A549 (cell line): Measurements from ENCODE around the gene OR56A5. TPM values are rescaled to one million over a fixed set of nuclear protein-coding genes. Genes with fewer than 3 reads are reported as not detected.
A peak's percentile ranks its signal among the peaks of the same experiment; 100 is the strongest.

Source experiments
- ATAC-seq, 2 experiments: fragments of 200-7000 bp in 1 of 2; fragments of >200 bp in 1 of 2; cut with Nextera tagmentation in 1 of 2; cut with Tn5 transposase in 1 of 2; 3 replicates each; pipeline versions ENCODE4 v1.8.0 to v1.9.1; 2018 to 2020; ENCODE audit warnings: mild to moderate bottlenecking in 1 of 2, moderate library complexity in 1 of 2
- CTCF ChIA-PET: fragments of 300-600 bp; sonication (Branson Sonifier 250); formaldehyde crosslinking; extraction: SDS; loops from one replicate; lab custom pipeline; 2021; ENCODE audit warnings: antibody characterized with exemption, inconsistent platforms; lab: Yijun Ruan, JAX
- POLR2A ChIA-PET: fragments of 350-600 bp; formaldehyde crosslinking; extraction: SDS; loops from one replicate; lab custom pipeline; 2021; ENCODE audit warnings: antibody characterized with exemption, inconsistent platforms; lab: Yijun Ruan, JAX
- DNase-seq, 2 experiments: peaks; one replicate each; pipeline versions ENCODE4 v3.0.0 to v3.0.0-alpha.2; 2011 to 2016; ENCODE audit warnings: low read depth in 1 of 2, low spot score in 1 of 2
- FAIRE-seq: peaks from 2 replicates; lab custom pipeline; 2011; peaks lifted over from hg19 to GRCh38; lab: Jason Lieb, UNC
- H3K27ac ChIP-seq, 2 experiments: fragments of >200 bp; sonication (Bioruptor Twin); formaldehyde crosslinking; 3 replicates each; pipeline ENCODE4 v1.5.1; 2016 to 2017
- H3K4me1 ChIP-seq: fragments of >200 bp; sonication (Bioruptor Twin); formaldehyde crosslinking; 3 replicates; pipeline ENCODE4 v1.6.1; 2016
- H3K4me2 ChIP-seq: fragments of >200 bp; sonication (Bioruptor Twin); formaldehyde crosslinking; 3 replicates; pipeline ENCODE4 v1.6.1; 2016
- H3K4me3 ChIP-seq: fragments of >200 bp; sonication (Bioruptor Twin); formaldehyde crosslinking; 3 replicates; pipeline ENCODE4 v1.5.1; 2016
- H3K9me3 ChIP-seq: fragments of >200 bp; sonication (Bioruptor Twin); formaldehyde crosslinking; 3 replicates; pipeline ENCODE4 v1.6.1; 2016
- CBX2 ChIP-seq: fragments of 200-600 bp; sonication (generic); IDR thresholded peaks from 2 replicates; pipeline ENCODE4 v1.6.1; 2016; ENCODE audit warnings: low read depth, mild to moderate bottlenecking, borderline replicate concordance
- EHF ChIP-seq: fragments of 250-450 bp; sonication (Bioruptor Pico); IDR thresholded peaks from 2 replicates; pipeline ENCODE4 v1.5.0; 2020; ENCODE audit warnings: mild to moderate bottlenecking
- HDAC2 ChIP-seq: fragments of 200-600 bp; sonication (generic); IDR thresholded peaks from 2 replicates; pipeline ENCODE4 v1.6.1; 2016
- HOXA7 ChIP-seq: fragments of 250-450 bp; sonication (Bioruptor Pico); IDR thresholded peaks from 2 replicates; pipeline ENCODE4 v1.5.0; 2020; ENCODE audit warnings: mild to moderate bottlenecking, moderate library complexity
- JUN ChIP-seq, 2 experiments: fragments of >200 bp; sonication (Bioruptor Twin); formaldehyde crosslinking; IDR thresholded peaks; 2 replicates in 1 of 2; 3 replicates in 1 of 2; pipeline ENCODE4 v1.6.1; 2016 to 2017
- JUNB ChIP-seq: fragments of >200 bp; sonication (Bioruptor Twin); formaldehyde crosslinking; IDR thresholded peaks from 2 replicates; pipeline ENCODE4 v1.6.1; 2016
- KDM1A ChIP-seq: fragments of 200-600 bp; sonication (generic); IDR thresholded peaks from 2 replicates; pipeline ENCODE4 v1.6.1; 2016; ENCODE audit warnings: low read depth, mild to moderate bottlenecking
- KDM5A ChIP-seq: fragments of 200-600 bp; sonication (generic); IDR thresholded peaks from 2 replicates; pipeline ENCODE4 v1.6.1; 2016; ENCODE audit warnings: antibody characterized with exemption, mild to moderate bottlenecking
- POLR2AphosphoS2 ChIP-seq: conservative IDR thresholded peaks from 2 replicates; pipeline ENCODE4 v1.6.1; 2012; ENCODE audit warnings: low read length, improper control_type of control experiment, inconsistent platforms
- RAD21 ChIP-seq, 2 experiments: fragments of >200 bp in 1 of 2; sonication (Bioruptor Twin) in 1 of 2; formaldehyde crosslinking in 1 of 2; IDR thresholded peaks in 1 of 2; conservative IDR thresholded peaks in 1 of 2; 2 replicates in 1 of 2; 3 replicates in 1 of 2; pipeline ENCODE4 v1.6.1; 2012 to 2018; ENCODE audit warnings: inconsistent platforms in 1 of 2
- RCOR1 ChIP-seq: fragments of 150-350 bp; IDR thresholded peaks from 2 replicates; pipeline ENCODE4 v1.6.1; 2014; ENCODE audit warnings: antibody characterized with exemption, low read length, low read depth
- RNF2 ChIP-seq: fragments of 200-600 bp; sonication (generic); IDR thresholded peaks from 2 replicates; pipeline ENCODE4 v1.6.1; 2016; ENCODE audit warnings: low read depth, mild to moderate bottlenecking, antibody characterized with exemption, moderate library complexity, borderline replicate concordance
- SMC3 ChIP-seq: fragments of >200 bp; sonication (Bioruptor Twin); formaldehyde crosslinking; IDR thresholded peaks from 3 replicates; pipeline ENCODE4 v1.6.1; 2018; ENCODE audit warnings: inconsistent platforms
- SREBF2 ChIP-seq: fragments of 450-650 bp; IDR thresholded peaks from 2 replicates; pipeline ENCODE4 v1.6.1; 2014; ENCODE audit warnings: mild to moderate bottlenecking, moderate library complexity
- ZFP36 ChIP-seq: fragments of 450-650 bp; IDR thresholded peaks from 2 replicates; pipeline ENCODE4 v1.6.1; 2014; ENCODE audit warnings: borderline replicate concordance; ENCODE audit not compliant: partially characterized antibody
- WGBS: methylation state at CpG from one replicate; pipeline ENCODE4 v1.1.6; 2017; ENCODE audit errors: missing lambda C conversion rate; 5-methylcytosine and 5-hydroxymethylcytosine counted together
- polyA plus RNA-seq, 4 experiments: library from polyadenylated mRNA; depleted of rRNA in 3 of 4; stranded (reverse); fragments of >200 nt; fragmentation: RNase III in 1 of 4; extraction: RNeasy Plus Mini Kit Qiagen cat#74134 plus additional on column Dnase treatment in 1 of 4; gene quantifications; 2 replicates in 3 of 4; 3 replicates in 1 of 4; pipeline ENCODE4 v1.2.3, GENCODE V29; 2011 to 2017
- TF ChIP-seq, protein P1 (sequence below): fragments of 150-350 bp; IDR thresholded peaks from 2 replicates; pipeline ENCODE4 v1.6.1; 2014; ENCODE audit warnings: low read depth, mild to moderate bottlenecking, low read length
- TF ChIP-seq, protein P2 (sequence below): fragments of 250-450 bp; sonication (Bioruptor Pico); IDR thresholded peaks from 2 replicates; pipeline ENCODE4 v1.5.0; 2021; ENCODE audit warnings: mild to moderate bottlenecking, moderate library complexity, borderline replicate concordance
- TF ChIP-seq, protein P3 (sequence below): fragments of >200 bp; sonication (Bioruptor Twin); formaldehyde crosslinking; IDR thresholded peaks from 3 replicates; pipeline ENCODE4 v1.5.1; 2016
- TF ChIP-seq, protein P4 (sequence below): fragments of >200 bp; sonication (Bioruptor Twin); formaldehyde crosslinking; IDR thresholded peaks from 2 replicates; pipeline ENCODE4 v1.6.1; 2016

OR56A5 gene
- polyA plus RNA-seq, 2 of the 4 experiments (the other 2 are of a cell fraction) = not detected

DNA sequence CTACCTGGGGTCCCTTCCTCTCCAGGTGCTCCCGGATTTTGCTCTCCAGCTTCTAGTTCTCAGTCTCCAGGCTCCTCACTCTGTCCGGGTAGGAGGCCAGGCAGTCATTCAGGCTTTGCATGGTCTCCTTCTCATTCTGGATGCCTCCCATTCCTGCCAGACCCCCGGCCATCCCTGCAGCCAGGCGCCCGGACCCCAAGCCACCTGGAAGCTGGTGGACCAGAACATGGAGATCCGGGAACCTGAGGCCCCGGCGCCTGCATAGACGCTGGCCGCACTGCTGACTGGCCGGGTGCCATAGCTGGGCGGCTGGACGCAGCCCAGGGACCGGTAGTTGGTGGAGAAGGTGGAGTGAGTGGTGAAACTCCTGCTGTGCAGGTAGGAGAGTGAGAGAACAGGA lies 26.5 kb upstream of the OR56A5 start:
- no peak overlapping the region for H3K4me3 ChIP-seq
- no peaks in the 10 kb centered on the region for H3K4me1 ChIP-seq
- DNase-seq (no peak), ATAC-seq (no peak), FAIRE-seq (no peak)
- CTCF ChIA-PET = interaction anchor here (1.2 to 2.0 kb wide), 3 partner anchors 8 to 368 kb away, joined by 4 to 11 read pairs (median 4); partner anchors contain the start of gene OR52L1
- no peak overlapping the region for H3K27ac ChIP-seq
- no peak overlapping the region for H3K4me2 ChIP-seq
- POLR2A ChIA-PET = no interaction called here
- H3K9me3 ChIP-seq = no peaks in the 10 kb centered on the region
- 35% methylated on average over 14 of the region's 14 CpGs for WGBS
- TF ChIP-seq KDM5A (no peak), HDAC2 (no peak), ZFP36 (no peak), EHF (CRISPR knock-in tag) (no peak), RCOR1 (no peak), JUNB (no peak), CBX2 (no peak)
- TF ChIP-seq, protein P1, sequence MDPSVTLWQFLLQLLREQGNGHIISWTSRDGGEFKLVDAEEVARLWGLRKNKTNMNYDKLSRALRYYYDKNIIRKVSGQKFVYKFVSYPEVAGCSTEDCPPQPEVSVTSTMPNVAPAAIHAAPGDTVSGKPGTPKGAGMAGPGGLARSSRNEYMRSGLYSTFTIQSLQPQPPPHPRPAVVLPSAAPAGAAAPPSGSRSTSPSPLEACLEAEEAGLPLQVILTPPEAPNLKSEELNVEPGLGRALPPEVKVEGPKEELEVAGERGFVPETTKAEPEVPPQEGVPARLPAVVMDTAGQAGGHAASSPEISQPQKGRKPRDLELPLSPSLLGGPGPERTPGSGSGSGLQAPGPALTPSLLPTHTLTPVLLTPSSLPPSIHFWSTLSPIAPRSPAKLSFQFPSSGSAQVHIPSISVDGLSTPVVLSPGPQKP = no peak
- TF ChIP-seq, protein P2, sequence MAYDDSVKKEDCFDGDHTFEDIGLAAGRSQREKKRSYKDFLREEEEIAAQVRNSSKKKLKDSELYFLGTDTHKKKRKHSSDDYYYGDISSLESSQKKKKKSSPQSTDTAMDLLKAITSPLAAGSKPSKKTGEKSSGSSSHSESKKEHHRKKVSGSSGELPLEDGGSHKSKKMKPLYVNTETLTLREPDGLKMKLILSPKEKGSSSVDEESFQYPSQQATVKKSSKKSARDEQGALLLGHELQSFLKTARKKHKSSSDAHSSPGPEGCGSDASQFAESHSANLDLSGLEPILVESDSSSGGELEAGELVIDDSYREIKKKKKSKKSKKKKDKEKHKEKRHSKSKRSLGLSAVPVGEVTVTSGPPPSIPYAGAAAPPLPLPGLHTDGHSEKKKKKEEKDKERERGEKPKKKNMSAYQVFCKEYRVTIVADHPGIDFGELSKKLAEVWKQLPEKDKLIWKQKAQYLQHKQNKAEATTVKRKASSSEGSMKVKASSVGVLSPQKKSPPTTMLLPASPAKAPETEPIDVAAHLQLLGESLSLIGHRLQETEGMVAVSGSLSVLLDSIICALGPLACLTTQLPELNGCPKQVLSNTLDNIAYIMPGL (CRISPR knock-in tag) = no peak

DNA sequence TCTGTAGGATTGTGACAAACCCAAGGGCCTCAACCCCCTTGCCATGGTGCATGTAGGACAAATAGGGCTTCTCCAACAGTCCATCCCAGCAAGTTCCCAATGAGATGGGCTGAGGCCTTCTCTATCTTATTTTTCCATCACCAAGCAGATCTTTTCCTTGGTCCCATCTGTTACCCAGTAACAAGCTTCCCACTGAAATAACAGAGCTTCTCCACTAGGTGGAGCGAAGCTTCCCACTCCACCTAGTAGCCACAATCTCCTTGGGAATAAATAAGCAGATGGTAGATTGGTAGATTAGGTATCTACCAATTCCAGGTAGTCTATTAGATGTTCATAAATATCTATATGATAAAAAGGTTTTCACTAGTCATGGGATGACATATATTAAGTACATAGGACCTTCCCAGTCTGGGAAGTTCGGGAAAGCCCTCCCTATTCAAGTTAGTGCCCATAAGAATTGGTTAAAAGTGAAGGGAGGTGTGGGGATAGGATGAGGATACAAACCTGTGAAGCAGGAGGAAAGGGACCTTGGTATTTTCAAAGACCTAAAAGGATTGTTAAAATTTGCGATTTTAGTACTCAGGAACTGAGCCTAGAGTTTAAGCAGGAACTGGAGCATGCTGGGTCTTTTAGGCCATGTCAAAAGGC lies 24.4 kb upstream of the OR56A5 start:
- peak; percentile 37 to 43 for DNase-seq
- WGBS = under 1% methylated on average over 3 of the region's 3 CpGs
- Histone ChIP-seq H3K9me3 (no peaks in the 10 kb centered on the region), H3K4me1 (no peaks in the 10 kb centered on the region), H3K4me3 (no peak overlapping the region), H3K4me2 (no peak overlapping the region), H3K27ac (no peak overlapping the region)
- TF ChIP-seq, protein P3, sequence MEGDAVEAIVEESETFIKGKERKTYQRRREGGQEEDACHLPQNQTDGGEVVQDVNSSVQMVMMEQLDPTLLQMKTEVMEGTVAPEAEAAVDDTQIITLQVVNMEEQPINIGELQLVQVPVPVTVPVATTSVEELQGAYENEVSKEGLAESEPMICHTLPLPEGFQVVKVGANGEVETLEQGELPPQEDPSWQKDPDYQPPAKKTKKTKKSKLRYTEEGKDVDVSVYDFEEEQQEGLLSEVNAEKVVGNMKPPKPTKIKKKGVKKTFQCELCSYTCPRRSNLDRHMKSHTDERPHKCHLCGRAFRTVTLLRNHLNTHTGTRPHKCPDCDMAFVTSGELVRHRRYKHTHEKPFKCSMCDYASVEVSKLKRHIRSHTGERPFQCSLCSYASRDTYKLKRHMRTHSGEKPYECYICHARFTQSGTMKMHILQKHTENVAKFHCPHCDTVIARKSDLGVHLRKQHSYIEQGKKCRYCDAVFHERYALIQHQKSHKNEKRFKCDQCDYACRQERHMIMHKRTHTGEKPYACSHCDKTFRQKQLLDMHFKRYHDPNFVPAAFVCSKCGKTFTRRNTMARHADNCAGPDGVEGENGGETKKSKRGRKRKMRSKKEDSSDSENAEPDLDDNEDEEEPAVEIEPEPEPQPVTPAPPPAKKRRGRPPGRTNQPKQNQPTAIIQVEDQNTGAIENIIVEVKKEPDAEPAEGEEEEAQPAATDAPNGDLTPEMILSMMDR = peak; percentile 37; the same call in 2 of the 3 replicates
- TF ChIP-seq SMC3 (peak; percentile 24; the same call in 1 of the 3 replicates), RAD21 (conservative IDR thresholded peaks at IDR 0.05 in 1 of 2, IDR thresholded peaks at IDR 0.05 in 1 of 2) (peak in 1 of 2 experiments; percentile 19; a peak in 1 of 5 replicates), JUN (IDR thresholded peaks at IDR 0.05) (no peak), SREBF2 (no peak), ZFP36 (no peak)
- TF ChIP-seq, protein P4, sequence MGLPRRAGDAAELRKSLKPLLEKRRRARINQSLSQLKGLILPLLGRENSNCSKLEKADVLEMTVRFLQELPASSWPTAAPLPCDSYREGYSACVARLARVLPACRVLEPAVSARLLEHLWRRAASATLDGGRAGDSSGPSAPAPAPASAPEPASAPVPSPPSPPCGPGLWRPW = no peak
- ChIA-PET CTCF (interaction anchor here (0.6 to 4.8 kb wide), 6 partner anchors 37 to 521 kb away, joined by 3 to 19 read pairs (median 4); partner anchors contain the start of gene CAVIN3), POLR2A (no interaction called here)
- no peak for FAIRE-seq
- peak in 1 of 2 experiments; percentile 83; a peak in 4 of 6 replicates for ATAC-seq

DNA sequence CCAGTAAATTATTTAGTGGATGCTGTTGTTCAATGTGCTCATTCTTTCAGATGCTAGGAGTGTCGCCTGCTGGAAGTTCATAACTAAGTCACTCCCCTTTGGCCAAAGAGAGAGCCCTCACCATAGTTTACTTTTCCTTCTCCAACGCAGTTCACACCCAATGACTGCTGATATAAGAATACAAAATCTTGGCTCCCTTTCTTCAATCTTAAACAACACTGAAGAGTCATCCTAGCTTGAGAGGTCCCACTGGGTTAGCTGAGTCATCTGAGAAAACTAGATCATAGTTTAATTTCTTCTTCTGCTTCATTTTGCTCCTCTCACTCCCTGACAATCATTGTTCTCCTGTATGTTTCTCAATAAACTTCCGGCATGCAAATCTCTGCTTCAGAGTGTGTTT lies 23.9 kb upstream of the OR56A5 start:
- Histone ChIP-seq H3K4me3 (no peak overlapping the region), H3K4me2 (no peak overlapping the region), H3K9me3 (no peaks in the 10 kb centered on the region), H3K4me1 (no peaks in the 10 kb centered on the region), H3K27ac (no peak overlapping the region)
- ATAC-seq (no peak), DNase-seq (no peak), FAIRE-seq (no peak)
- TF ChIP-seq RNF2 = no peak
- no peak for TF ChIP-seq HDAC2
- TF ChIP-seq KDM5A = no peak
- TF ChIP-seq, protein P1 = no peak
- no peak for TF ChIP-seq POLR2AphosphoS2
- TF ChIP-seq KDM1A = no peak
- TF ChIP-seq SREBF2 = no peak
- TF ChIP-seq HOXA7 = no peak
- TF ChIP-seq RCOR1 = no peak
- 0% methylated on average over 3 of the region's 3 CpGs for WGBS
- ChIA-PET CTCF (interaction anchor here (0.6 to 4.8 kb wide), 7 partner anchors 13 to 522 kb away, joined by 3 to 19 read pairs (median 4); partner anchors contain the start of gene CAVIN3), POLR2A (no interaction called here)
